ENCODE results near the gene STAG1. TPM values are rescaled to one million over a fixed set of nuclear protein-coding genes. Genes with fewer than 3 reads are reported as not detected.
"Not testable (repeated sequence)": the region's sequence is repeated elsewhere in the genome, so short reads cannot be mapped to it uniquely, and the experiment has no call there.

Gene STAG1
- total RNA-seq, 2 donors from 2014 or later: 26.2 to 28.3 TPM

DNA sequence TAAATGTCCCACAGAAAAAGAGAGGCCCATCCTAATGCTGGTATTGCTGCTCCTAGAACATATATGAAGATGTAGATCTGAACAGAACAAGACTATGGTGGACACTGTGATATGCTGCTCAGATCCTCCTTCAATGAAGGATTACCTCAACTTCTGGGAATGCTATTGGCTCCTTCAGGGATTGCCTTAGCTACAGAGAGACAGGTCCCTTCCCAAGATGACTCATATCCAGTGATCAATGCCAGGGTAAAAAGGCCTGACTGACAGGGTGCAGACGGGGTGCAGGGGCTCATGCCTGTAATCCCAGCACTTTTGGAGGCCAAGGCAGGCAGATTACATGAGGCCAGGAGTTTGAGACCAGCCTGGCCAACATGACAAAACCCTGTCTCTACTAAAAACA is 20.5 kb upstream of the STAG1 start:
- TF ChIP-seq, protein P1, sequence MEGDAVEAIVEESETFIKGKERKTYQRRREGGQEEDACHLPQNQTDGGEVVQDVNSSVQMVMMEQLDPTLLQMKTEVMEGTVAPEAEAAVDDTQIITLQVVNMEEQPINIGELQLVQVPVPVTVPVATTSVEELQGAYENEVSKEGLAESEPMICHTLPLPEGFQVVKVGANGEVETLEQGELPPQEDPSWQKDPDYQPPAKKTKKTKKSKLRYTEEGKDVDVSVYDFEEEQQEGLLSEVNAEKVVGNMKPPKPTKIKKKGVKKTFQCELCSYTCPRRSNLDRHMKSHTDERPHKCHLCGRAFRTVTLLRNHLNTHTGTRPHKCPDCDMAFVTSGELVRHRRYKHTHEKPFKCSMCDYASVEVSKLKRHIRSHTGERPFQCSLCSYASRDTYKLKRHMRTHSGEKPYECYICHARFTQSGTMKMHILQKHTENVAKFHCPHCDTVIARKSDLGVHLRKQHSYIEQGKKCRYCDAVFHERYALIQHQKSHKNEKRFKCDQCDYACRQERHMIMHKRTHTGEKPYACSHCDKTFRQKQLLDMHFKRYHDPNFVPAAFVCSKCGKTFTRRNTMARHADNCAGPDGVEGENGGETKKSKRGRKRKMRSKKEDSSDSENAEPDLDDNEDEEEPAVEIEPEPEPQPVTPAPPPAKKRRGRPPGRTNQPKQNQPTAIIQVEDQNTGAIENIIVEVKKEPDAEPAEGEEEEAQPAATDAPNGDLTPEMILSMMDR (IDR thresholded peaks at IDR 0.05): no peak
- TF ChIP-seq POLR2A (IDR thresholded peaks at IDR 0.05): no peak
- no peaks in the 10 kb centered on the region for H3K9me3 ChIP-seq
- no peaks in the 10 kb centered on the region for H3K27me3 ChIP-seq
- intact Hi-C loops (cut with DNase I): no loop called here
- no peaks in the 10 kb centered on the region for H3K4me1 ChIP-seq
- no peak overlapping the region for H3K4me3 ChIP-seq
- DNase-seq (no peak), ATAC-seq (no peak)
- no peaks in the 10 kb centered on the region for H3K36me3 ChIP-seq (replicated peaks in 1 of 2; ENCODE audit: insufficient read depth in 1 of 2, low read depth in 2 of 2)
- 80 to 83% methylated on average over 1 of the region's 1 CpG for WGBS, 2 donors
- no peak overlapping the region for H3K27ac ChIP-seq

- ATAC-seq; H3K27ac ChIP-seq; H3K36me3 ChIP-seq (replicated peaks in 1 of 2; ENCODE audit: insufficient read depth in 1 of 2, low read depth in 2 of 2); H3K4me1 ChIP-seq; intact Hi-C loops (cut with DNase I); H3K4me3 ChIP-seq; H3K9me3 ChIP-seq; H3K27me3 ChIP-seq: not testable (repeated sequence)
- 73 to 78% methylated on average over 20 of the region's 20 CpGs for WGBS, 2 donors
- TF ChIP-seq, protein P1 (IDR thresholded peaks at IDR 0.05): peak; percentile 23 to 80 (median 48)
- DNase-seq: peak in 1 of 4 donors; percentile 44
Measured at GRCh38 chr3:136758160-136759102, 6.3 kb upstream of the STAG1 start.

- no peak overlapping the region for H3K4me3 ChIP-seq
- peaks cover 14% of the 10 kb centered on the region for H3K4me1 ChIP-seq
- H3K36me3 ChIP-seq (replicated peaks in 1 of 2; ENCODE audit: insufficient read depth in 1 of 2, low read depth in 2 of 2): no peaks in the 10 kb centered on the region
- 82 to 83% methylated on average over 2 of the region's 2 CpGs for WGBS, 2 donors
- ATAC-seq: no peak
- no peaks in the 10 kb centered on the region for H3K9me3 ChIP-seq
- H3K27ac ChIP-seq: no peak overlapping the region
- H3K27me3 ChIP-seq: no peaks in the 10 kb centered on the region
- DNase-seq: no peak
- TF ChIP-seq, protein P1 (IDR thresholded peaks at IDR 0.05): no peak
- no peak for TF ChIP-seq POLR2A (IDR thresholded peaks at IDR 0.05)
- intact Hi-C loops (cut with DNase I): no loop called here
Measured at GRCh38 chr3:136755192-136755591, 3.0 kb upstream of the STAG1 start.

DNA sequence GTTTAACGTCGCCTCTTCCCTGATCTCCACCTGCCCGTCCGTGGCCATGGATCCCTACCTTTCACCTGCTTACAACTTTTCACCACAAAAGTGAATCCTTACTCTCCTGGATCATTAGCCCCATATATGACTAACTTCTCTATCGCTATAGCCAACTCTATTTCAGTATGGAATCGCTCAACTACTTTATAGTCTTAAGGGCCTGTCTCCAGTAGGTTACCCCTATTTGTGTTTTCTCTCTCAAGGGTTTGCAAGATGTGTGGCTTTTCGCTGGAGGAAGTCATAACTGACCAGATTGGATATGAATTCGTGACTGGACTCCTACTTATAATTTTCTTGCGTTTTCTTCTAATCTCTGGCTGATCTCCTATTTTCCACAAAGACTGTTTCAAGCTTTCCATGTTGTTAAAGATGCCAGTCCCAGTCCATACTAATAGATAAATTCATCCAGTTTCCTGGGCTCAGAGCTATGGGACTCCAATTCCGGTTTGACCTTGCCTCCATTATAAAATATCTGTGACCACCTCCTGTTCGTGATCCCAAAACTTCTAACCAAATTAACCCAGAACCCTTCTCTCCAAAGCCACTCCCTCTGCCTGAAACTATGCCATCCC is 1.3 kb upstream of the STAG1 start:
- ATAC-seq (no peak), DNase-seq (no peak)
- Histone ChIP-seq H3K4me3 (peak overlapping the region in 1 of 2 donors; percentile 23), H3K4me1 (peaks cover 32% of the 10 kb centered on the region), H3K27ac (peak overlapping the region; percentile 81 to 99 (median 96)), H3K36me3 (replicated peaks in 1 of 2; ENCODE audit: insufficient read depth in 1 of 2, low read depth in 2 of 2) (no peaks in the 10 kb centered on the region), H3K9me3 (no peaks in the 10 kb centered on the region), H3K27me3 (no peaks in the 10 kb centered on the region)
- TF ChIP-seq POLR2A (IDR thresholded peaks at IDR 0.05): no peak
- TF ChIP-seq, protein P1 (IDR thresholded peaks at IDR 0.05): no peak
- 27% methylated on average over 11 of the region's 11 CpGs for WGBS, 2 donors
- intact Hi-C loops (cut with DNase I): no loop called here

All from body of pancreas (tissue), 4 donors.